GM12872 (cell line): ENCODE data around the gene EFR3B.

ENCODE experiments used
- CTCF ChIP-seq: IDR thresholded peaks from 3 replicates; pipeline ENCODE4 v1.5.1; 2011; ENCODE audit warnings: low read depth, mild to moderate bottlenecking, low read length, moderate library complexity; ENCODE audit not compliant: insufficient read depth

EFR3B gene

GRCh38 chr2:25085761-25086560 lies 44.1 kb downstream of the EFR3B start:
- no peak for TF ChIP-seq CTCF

GRCh38 chr2:25088817-25089516 lies 47.1 kb downstream of the EFR3B start:
- TF ChIP-seq CTCF: no peak

- no peak for TF ChIP-seq CTCF
Observed at GRCh38 chr2:25089605-25090315, 47.9 kb downstream of the EFR3B start.

GRCh38 chr2:25090801-25091200 lies 48.9 kb downstream of the EFR3B start:
- no peak for TF ChIP-seq CTCF

GRCh38 chr2:25091265-25091664 lies 49.4 kb downstream of the EFR3B start:
- TF ChIP-seq CTCF: no peak

GRCh38 chr2:25098056-25098455 lies 56.2 kb downstream of the EFR3B start:
- no peak for TF ChIP-seq CTCF

- TF ChIP-seq CTCF: no peak
Observed at GRCh38 chr2:25098670-25099486, 57.0 kb downstream of the EFR3B start.
